Activated CD8-positive, alpha-beta memory T cell treated with anti-CD3 and anti-CD28 coated beads for 4 hours (primary cell): Measurements from ENCODE around the gene WDFY4.

Experiments
- DNase-seq, 2 donors: peaks; one replicate each; pipeline ENCODE4 v3.0.0-alpha.2; 2020; ENCODE audit warnings: low read depth in 2 of 2

The WDFY4 gene

DNA sequence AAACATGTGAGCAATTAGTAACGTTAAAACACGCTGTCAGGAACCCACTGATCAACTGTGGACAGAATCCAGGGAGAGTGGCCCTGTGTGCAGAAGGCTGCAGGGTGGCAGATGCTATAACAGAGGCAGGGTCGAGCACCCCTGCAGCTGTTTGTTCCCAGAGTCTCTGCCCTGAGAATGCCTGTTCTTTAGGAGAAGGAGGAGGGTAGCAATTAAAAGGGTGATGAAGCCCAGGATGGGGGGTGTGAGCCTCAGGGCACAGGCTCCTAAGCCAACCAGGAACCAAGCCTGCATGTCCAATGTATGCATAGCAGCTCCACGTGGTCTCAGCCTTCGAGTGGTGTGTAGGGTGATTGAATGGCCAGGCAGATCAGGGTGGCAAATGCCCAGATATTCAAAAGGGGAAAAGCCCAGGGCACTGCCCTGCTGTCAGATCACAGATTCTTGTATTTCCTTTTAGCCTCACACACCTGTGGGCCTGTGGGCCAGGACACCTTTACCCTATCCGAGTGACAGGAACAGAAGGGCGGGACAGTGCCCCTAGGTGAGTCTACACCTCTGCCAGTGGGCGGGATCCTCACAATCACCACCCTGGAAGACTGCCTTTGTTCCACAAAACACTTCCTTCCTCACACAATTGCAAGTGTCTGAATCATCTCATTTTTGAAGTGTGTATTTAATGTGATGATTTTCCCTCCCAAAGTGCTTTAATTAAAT, 7.3 kb downstream of the WDFY4 start:
- DNase-seq: no peak

DNA sequence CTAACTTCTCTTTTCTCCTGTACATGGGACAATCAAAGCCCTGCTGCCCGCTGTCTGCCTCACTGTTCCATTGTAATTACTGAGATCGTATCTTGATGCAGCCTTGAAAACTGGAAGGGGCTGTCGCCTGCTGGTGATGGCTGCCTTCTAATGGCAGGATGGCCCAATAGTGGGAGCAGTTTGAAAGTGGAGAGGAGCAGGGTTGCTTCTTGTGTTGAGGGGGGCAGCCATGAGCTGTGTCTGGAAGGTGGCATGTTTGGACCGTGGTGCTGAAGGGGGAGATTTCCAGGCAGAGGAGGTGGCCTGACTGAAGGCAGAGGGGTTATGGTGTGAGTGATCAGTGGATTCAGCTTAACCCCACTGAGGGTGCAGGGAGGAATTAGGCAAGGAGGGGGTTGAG, 8.1 kb downstream of the WDFY4 start:
- no peak for DNase-seq

DNA sequence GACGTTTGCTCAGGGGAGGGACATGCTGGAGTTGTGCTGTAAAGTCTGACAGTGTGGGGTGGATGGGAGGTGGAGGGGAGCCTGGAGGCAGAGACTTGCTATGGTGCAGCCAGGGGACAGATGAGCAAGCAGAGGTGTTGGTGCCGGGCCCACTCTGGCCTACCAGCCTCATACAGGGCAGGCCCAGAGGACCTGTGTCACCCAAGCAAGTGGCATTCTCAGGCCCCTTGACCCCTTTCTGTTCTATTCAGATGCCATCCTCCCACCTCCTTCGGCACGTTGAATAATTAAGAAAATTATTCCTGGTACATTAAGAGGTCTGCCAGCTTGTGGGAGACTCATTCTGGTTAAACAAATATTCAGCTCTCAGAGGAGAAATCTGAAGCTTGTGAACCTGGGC, 8.5 kb downstream of the WDFY4 start:
- DNase-seq: no peak

DNA sequence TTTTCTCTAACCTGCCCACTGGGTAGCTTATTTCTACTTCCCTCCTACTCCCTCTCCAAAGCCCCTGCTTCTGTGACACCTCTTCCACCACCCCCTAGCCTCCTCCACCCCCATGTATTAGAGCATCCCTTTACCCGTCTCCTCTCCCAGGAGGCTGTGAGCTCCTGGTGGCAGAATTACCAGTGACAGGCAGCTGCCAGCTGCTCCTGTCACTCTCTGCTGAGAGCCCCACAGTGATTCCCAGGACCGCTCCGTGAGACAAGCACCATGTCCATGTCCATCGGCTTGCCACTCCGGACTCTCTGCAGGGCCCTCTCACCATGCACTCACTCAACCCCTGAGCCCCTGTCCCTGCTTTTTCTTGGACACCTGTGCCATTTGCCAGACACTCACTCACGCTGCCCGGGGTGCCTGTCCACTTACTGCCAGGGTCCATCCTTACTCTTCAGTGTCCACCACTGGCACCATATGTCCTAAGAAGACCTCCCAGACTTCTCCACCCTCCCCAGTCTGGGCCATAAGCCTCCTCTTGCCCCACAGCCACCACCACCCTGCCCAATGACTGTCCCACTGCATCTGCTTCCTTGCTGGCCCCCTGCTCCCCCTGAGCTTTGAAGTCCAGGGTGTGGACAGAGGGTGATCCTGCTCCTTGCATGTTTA, 9.8 kb downstream of the WDFY4 start:
- no peak for DNase-seq

DNA sequence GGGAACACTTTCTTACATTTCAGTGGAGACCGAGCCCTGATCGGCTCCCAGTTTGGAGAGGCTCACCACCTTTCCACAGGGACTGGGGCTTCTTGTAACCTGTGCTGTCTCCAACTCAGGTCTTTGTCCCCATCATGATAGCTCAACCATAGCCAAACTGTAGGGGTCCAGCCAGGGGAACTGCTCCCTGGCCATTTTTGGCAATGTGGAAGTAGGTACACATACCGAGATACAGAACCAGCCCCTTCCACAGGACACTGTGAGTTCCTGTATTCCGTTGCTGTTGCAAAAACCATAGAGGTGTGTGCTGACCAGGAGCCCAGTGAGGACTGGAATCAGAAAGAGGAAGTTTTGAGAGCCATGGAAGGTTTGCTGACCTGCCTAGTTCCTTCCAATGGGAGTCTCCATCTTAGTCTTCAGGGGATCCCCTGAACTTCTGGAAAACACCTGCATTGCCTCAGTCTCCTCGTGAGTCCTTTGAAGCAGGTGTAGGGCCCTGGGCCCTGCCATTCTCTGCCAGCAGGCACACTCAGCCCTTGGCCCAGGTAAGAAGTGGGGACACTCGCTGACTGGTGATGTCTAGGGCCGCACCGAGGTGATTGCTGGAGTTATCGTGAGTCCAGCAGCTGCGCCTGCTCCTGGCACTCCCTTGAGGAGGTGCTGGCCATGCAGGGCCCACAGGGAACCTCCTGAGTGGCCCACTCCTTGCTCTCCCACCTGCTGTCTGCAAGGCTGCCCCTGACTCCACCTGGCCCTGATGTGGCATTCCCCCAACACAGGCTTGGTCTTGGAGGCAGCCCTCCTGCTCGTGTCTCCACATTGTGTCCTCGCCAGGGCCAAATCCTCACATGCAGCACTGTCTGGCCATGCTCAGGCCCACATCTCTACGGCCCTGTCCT, 11.2 kb downstream of the WDFY4 start:
- no peak for DNase-seq

DNA sequence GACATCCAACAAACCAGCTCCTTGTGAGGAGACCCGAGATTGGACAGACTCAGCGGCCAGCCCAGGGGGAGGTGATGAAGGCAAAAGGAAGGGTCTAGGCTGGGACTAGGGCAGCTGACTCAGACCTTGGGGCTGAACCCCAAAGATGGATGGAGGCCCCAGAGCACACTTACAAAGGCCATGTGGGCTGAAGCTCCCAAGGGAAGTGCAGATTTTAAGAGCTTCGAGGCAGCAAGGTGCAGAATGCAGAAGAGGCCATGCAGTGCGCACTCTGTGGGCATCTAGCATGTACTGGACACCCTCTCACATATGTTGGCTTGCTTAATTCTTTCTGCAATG, 11.8 kb downstream of the WDFY4 start:
- DNase-seq: no peak

DNA sequence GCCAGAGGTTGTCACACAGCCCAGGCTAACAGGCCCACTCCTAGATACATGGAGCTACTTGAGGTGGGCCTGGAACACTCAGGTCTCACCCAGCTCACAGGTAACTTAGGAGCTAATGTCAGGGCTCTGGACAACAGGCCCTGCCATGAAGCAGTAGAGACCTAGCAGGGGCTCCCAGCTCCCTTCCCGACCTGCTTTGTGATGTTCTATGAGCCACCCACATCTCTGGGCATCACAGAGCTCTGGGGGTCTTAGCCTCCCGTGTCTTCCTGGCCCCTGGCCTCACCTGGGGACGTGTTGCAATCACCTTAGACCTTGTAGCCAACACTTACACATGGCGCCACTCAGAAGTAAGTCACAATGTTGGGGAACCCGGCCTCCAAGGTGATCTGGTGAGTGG, 12.4 kb downstream of the WDFY4 start:
- no peak for DNase-seq

DNA sequence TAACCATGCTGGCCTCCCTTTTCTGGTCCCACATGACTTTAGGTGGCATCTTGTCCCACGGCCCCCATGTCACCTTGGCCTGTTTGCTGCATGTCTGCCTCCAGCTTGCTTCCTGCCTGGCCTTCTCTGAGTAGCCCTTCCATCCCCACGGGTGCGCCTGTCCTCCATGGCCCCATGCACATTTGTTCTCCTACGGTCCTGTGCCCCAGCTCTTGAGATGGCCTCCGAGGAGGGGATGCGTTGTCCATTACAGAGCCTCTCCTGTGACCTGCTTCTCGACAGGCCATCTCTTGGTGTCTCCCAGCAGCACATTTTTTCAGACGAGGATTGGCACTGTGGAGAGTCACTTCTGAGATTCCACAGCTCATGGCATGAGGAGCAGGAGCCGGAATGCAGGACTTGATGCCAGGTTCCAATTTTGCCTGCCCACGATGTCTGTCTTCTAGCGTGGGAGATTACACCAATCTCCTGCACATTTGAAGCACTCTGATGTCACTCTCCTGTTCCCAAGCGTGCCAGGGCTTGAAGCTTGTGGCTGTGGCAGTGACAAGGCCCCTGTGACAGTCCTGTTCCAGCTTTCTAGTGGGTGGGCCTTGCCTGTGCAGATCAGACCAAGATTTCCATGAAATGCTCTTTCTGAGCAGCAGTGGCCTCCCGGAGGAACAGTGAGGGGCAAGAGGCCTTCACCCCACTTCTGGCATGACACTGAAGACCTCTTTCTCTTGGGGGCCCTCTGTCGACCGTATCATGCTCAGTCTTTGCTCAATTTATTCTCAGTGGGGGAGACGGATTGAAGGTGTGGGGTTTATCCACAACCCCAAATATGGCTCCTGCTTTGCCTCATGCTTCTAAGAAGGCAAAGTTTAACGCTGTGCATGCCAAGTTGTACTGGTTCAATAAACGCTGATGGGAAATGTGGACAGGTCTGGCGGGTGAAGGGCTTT, 13.4 kb downstream of the WDFY4 start:
- no peak for DNase-seq

DNA sequence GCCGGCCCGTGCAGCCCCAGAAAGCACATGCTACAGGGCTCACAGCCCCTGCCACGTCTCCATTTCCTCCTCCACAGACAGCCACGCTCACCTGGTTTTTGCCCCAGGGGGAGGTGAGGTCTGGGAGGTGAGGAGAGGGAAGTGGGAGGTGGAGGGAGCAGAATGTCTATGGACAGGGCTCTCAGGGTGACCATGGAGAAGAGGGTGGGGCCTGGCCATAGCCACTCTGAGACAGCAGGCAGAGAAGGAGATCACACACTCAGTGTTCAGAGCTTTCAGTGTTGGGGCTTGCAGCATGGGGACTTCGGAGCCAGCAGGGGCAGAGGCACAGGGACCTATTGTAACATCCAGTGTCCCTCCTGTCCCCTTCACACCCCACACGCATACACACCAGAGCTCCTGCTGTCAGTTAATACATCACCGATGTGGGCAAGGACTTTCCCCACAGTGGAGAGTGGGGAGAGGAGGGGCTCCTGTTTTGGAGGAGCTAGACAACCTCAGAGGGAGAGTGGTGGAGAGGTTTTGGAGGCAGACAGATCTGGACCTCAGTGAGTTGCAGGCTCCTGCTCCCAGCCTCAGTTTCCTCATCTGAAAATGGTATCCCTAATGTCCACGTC, 14.4 kb downstream of the WDFY4 start:
- DNase-seq: no peak

DNA sequence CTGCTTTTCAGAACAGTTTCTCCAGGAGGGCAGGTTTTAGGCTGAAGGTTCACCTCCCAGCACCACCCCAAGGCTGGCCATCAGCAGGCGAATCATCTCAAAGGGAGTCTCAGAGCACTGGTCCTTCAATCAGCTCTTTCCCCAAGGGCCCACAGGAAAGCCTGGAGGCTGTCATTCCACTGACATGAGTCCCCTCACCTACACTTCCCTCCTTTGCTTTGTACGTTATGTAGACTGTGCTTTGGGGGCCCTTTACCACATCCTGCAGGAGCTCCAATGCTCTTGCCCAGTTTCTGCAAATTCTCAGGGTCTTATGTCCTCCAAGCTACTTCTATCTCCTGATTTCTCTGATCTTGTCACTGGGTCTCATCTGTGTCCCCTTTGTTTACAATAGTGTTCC, 15.4 kb downstream of the WDFY4 start:
- no peak for DNase-seq

DNA sequence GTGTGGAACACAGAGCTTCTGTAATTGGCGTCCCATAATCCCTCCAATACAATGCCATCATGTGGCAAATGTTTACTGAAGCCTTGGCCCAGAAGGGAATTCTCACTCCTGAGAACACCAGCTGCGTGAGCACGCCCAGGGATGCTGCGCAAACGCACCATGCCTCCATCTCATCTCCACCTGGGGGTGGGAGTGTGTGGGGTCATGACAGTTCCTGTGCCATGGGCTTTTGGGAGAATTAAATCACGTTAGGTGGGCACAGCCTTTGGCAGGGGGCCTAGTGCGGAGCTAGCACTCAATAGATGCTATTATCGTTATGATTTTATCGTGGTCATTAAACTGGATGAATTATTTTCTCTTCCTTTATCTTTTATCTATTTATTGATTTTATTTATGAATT, 15.8 kb downstream of the WDFY4 start:
- DNase-seq: no peak

DNA sequence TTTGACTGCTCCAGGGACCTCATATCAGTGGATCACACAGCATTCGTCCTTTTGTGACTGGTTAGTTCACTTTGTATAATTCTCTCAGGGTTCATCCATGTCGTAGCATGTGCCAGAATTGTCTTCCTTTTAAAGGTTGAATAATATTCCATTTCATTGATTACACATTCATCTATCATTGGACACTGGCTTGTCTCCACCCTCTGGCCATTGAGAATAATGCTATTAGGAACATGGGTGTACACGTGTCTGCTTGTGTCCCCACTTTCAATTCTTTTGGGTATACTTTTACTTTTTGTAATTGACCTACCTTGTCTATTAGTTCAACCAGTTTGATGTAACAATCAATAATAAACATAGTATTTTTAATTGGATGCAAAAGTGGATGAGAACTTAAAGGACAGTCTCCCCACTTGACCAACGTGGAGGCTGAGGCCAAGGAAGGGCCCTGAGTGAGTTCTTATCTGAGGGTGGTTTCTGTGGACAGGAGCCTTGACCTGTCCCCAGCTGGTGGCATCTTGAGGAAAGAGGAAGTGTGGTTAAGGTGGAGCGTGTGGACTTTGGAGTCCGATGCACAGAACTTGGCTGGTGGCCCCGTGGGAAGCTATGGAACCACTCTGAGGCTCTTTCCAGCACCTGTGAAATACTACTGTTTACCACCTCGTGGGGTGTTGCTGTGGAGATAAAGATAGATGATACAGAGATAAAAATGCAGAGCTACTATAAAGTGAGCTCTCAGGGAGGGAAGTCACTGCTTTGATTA, 16.6 kb downstream of the WDFY4 start:
- no peak for DNase-seq

DNA sequence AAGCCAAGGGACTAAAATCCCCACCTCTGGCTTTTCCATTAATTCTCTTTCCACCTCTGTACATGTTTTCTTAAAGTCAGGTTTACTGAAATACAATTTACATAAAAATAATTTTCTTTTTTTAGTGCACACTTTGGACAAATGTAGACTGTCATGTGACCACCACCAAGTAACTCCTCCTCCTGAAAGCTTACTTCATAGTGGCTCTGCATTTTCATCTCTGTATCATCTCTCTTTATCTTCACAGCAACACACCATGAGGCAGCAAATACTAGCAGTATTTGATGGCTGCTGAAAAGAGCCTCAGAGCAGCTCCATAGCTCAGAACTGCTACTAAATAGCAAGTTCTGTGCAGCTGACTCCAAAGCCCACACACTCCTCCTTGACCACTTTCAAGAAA, 17.3 kb downstream of the WDFY4 start:
- no peak for DNase-seq

DNA sequence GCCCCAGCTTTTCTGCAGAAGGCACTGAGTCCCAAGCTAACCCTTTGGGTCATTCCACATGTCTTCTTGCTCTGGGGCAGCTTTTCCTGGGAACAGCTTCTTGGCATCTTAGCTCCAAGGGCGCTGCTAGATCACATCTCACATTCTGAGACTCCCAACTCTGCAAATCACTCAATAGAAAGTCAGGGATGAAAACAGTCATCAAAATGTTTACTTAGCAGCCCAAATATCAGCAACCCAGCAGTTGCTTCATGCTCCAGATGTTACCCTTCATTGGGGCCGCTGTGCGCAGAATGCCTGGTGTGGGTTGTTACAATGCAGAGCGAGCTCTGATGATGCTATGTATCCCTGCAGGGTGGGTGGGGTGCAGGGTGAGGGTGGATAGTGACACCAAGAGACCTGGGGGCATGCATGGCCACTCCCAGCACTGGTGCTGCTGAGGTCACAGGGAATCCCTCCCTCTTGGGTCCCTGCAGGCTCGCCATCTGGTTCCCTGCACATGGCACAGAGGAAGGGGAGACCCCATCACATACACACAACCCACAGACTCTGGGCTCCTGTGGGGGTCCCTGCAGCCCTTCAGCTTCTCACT, 19.0 kb downstream of the WDFY4 start:
- DNase-seq: no peak

DNA sequence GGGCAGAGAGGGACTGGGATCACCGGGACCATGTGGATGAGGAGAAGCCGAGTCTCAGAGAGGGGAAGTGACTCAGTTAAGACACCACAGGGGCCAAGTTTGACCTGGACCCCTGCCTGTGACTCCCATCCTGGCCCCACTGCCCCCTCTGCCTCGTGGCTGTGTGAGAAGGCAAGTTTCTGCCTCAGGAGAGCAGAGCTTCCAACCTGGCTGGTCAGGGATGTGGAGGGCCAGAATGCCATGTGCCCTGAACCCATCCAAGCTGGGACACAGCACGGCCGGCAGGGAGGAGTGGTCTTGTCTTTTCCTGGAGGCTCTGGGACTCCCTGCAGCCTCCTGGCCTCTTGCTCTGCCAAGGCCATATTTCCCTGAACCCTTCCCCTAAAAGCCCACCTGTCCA, 19.5 kb downstream of the WDFY4 start:
- DNase-seq: no peak

DNA sequence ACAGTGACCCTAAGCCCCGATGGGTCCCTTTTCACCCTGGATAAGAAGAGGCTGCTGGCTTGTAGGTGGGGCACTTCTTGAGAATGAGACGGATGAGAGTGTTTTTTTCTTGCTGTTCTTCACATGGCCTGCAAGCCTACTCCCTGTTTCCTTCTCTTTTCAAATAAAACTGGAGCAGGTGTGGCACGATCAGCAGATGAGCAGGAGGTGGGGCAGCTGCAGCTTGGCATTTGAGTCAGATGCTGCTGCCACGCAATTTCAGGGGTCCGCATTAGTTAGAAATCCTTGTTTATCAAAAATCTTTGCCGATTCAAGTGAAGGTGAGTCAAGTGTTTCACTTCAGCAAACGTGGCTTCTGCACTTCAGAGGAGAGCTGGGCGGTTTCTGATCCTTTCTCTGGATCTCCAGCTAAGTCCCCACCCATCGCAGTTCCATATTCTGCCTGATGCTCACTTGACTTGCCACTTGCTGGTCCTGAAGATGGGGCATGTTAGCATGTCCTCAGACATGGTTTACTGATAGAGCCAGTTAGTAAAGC, 20.8 kb downstream of the WDFY4 start:
- no peak for DNase-seq

DNA sequence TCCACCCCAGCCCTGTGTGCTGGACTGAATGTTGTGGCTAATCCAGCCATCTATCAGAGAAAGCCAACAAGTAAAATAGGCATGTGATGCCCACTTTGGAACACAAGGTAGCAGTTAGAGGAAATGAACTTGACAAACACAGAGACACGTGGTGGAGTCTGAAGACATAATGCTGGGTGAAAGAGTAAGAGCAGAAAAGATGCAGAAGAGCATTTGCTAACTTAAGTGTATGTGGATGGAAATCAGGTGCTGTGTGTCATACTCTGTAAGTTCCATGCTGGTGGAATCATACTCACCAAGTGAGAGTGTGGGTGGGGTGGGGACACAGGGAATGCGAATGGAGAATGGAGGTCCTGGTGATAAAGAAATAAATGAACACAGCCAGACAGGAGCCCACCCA, 22.8 kb downstream of the WDFY4 start:
- DNase-seq: no peak

DNA sequence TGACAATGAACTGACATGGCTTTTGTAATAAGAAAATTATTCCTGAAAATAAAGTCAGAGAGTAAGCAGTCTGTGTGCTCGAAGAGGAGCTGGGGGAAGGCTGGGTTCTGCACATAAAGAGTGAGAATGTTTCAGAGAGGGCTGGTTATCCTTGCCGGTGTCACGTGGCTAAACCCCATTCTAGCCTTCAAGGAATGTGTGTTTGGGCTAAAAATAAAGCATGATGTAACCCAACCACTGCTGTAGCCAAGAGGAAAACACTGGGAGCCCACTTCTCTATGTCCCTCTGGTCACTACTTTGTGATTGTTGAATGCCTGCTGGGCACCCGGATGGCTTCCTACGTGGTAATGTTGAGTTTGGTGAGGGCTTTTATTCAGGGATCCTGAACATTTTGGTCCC, 23.5 kb downstream of the WDFY4 start:
- no peak for DNase-seq

DNA sequence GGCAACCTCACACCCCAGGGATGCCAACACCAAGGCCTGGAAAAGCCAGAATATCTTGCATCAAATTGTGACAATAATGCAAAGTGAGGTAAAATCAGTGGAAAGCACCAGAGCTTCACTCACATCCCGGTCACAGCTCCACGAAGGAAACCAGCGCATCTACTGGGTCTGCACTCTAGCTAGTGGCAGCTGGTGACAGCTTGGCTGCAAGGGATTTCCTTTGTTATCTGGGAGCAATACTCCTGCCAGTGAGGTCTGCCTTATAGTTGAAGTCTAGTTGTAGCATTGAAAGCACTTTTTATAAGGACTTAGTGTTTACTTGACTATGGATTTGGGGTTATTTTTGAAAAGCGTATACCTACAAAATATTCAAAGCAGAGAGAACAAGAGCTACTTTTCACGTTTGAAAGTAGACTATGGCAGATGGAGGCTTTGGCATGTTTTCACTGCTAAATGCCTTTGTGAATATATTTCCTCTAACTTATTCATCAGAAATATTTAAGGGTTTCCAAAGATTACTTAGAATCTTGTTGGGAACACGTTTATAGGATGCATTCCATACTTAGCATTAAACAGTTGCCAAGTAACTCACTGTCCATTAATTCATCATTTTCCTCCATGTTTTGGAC, 26.1 kb downstream of the WDFY4 start:
- no peak for DNase-seq
